Tibial artery (tissue), 4 donors: ENCODE results near the gene AHDC1.
A peak's percentile ranks its signal among the peaks of the same experiment; 100 is the strongest.

Source experiments
- DNase-seq, 2 donors: peaks; one replicate each; pipeline ENCODE4 v3.0.0-alpha.2; 2019
- H3K27ac ChIP-seq, 2 donors: fragments of 200-600 bp; sonication (generic) in 1 of 2; 1 replicate in 1 of 2; 2 replicates in 1 of 2; pipeline ENCODE4 v1.5.1; 2018 to 2019; ENCODE audit warnings: mild to moderate bottlenecking in 1 of 2
- H3K27me3 ChIP-seq, 2 donors: fragments of 200-600 bp; sonication (generic) in 1 of 2; one replicate each; pipeline versions ENCODE4 v1.5.1 to v1.6.0; 2016 to 2019
- H3K36me3 ChIP-seq, 3 donors: fragments of 200-600 bp; sonication (generic) in 2 of 3; one replicate each; pipeline ENCODE4 v1.5.1; 2016 to 2019; ENCODE audit warnings: mild to moderate bottlenecking in 2 of 3
- H3K4me1 ChIP-seq, 4 donors: fragments of 200-600 bp; sonication (generic) in 2 of 4; 1 replicate in 3 of 4; 2 replicates in 1 of 4; pipeline ENCODE4 v1.5.1; 2016 to 2019
- H3K4me3 ChIP-seq, 2 donors: fragments of 200-600 bp; sonication (generic) in 1 of 2; 1 replicate in 1 of 2; 2 replicates in 1 of 2; pipeline ENCODE4 v1.5.1; 2018 to 2019; ENCODE audit warnings: mild to moderate bottlenecking in 2 of 2
- H3K9me3 ChIP-seq, 3 donors: fragments of 200-600 bp; sonication (generic) in 1 of 3; one replicate each; pipeline ENCODE4 v1.5.1; 2016 to 2019
- intact Hi-C: fragments of 100-400 bp; cut with DNase I; formaldehyde crosslinking; loops from one replicate; pipeline ENCODE4 v1.15.0; 2023; ENCODE audit warnings: low total_unique reads
- TF ChIP-seq, protein P1 (sequence below), 2 experiments: fragments of 200-600 bp in 1 of 2; fragments of 450-650 bp in 1 of 2; IDR thresholded peaks; one replicate each; pipeline ENCODE4 v1.5.1; 2017 to 2019; ENCODE audit warnings: antibody characterized with exemption in 2 of 2, mild to moderate bottlenecking in 1 of 2, moderate library complexity in 1 of 2

The AHDC1 gene, protein sequence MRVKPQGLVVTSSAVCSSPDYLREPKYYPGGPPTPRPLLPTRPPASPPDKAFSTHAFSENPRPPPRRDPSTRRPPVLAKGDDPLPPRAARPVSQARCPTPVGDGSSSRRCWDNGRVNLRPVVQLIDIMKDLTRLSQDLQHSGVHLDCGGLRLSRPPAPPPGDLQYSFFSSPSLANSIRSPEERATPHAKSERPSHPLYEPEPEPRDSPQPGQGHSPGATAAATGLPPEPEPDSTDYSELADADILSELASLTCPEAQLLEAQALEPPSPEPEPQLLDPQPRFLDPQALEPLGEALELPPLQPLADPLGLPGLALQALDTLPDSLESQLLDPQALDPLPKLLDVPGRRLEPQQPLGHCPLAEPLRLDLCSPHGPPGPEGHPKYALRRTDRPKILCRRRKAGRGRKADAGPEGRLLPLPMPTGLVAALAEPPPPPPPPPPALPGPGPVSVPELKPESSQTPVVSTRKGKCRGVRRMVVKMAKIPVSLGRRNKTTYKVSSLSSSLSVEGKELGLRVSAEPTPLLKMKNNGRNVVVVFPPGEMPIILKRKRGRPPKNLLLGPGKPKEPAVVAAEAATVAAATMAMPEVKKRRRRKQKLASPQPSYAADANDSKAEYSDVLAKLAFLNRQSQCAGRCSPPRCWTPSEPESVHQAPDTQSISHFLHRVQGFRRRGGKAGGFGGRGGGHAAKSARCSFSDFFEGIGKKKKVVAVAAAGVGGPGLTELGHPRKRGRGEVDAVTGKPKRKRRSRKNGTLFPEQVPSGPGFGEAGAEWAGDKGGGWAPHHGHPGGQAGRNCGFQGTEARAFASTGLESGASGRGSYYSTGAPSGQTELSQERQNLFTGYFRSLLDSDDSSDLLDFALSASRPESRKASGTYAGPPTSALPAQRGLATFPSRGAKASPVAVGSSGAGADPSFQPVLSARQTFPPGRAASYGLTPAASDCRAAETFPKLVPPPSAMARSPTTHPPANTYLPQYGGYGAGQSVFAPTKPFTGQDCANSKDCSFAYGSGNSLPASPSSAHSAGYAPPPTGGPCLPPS (N-terminal part only)

DNA sequence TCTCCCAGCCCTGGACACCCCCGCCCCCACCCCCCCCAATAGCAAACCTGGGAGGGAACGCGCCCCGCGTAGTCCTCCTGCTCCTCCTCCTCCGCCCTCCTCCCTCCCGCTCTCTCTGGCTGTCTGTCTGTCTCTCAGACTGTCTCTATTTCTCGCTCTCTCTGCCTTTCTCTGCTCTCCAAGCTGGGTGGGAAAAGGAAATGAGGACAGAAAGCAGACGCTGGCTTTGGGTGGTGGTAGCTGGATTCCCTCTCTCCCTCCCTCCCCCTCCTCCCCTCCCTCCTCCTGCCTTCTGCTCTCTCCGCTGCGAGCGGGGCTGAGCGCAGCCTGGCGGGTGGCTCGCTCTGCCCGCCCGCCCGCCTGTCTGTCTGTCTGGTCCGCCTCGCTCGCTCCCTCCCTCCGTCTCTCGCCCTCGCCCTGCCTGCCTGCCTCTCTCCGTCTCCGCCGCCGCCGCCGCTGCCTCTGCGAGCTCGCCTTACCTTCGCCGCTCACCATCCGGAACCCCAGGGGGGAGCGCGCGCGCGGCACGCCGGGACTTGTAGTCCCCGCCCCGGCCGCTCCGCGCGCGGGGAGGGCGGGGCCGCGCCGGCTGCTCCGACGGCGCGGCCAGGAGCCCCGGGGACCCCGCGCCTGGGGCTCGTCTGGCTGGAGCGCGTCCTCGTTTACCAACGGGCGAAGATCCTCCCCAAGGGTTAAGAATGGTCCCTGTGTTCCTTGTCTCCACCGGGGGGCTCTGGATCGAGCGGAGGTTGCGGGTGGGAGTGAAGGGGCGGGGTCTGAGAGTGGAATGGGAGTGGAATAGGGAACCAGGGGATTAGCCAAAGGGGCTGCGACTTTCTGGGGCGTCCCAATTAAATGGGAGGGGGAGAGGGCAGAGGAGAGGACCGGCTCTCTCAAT lies at the start of gene AHDC1:
TSS of gene AHDC1 (minus strand) at position 464 of the 898 bp plus-strand sequence. CDS start 52,029 bp downstream, outside the sequence.
- Histone ChIP-seq H3K4me1 (peaks cover 0 to 43% (median 36%) of the 10 kb centered on the region in 4 donors), H3K9me3 (no peaks in the 10 kb centered on the region), H3K27ac (peak within 1 kb of the TSS; percentile 97 to 99), H3K36me3 (no peaks in the 10 kb centered on the region), H3K27me3 (no peaks in the 10 kb centered on the region), H3K4me3 (peak within 1 kb of the TSS; percentile 93 to 99)
- intact Hi-C loops: loop anchor here (2.0 to 10.0 kb wide), 5 partner anchors 35 to 299 kb away; no protein-coding TSS in a partner anchor
- TF ChIP-seq, protein P1, sequence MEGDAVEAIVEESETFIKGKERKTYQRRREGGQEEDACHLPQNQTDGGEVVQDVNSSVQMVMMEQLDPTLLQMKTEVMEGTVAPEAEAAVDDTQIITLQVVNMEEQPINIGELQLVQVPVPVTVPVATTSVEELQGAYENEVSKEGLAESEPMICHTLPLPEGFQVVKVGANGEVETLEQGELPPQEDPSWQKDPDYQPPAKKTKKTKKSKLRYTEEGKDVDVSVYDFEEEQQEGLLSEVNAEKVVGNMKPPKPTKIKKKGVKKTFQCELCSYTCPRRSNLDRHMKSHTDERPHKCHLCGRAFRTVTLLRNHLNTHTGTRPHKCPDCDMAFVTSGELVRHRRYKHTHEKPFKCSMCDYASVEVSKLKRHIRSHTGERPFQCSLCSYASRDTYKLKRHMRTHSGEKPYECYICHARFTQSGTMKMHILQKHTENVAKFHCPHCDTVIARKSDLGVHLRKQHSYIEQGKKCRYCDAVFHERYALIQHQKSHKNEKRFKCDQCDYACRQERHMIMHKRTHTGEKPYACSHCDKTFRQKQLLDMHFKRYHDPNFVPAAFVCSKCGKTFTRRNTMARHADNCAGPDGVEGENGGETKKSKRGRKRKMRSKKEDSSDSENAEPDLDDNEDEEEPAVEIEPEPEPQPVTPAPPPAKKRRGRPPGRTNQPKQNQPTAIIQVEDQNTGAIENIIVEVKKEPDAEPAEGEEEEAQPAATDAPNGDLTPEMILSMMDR (IDR thresholded peaks at IDR 0.05): peak; percentile 10 to 60
- peak; percentile 94 to 96 for DNase-seq

DNA sequence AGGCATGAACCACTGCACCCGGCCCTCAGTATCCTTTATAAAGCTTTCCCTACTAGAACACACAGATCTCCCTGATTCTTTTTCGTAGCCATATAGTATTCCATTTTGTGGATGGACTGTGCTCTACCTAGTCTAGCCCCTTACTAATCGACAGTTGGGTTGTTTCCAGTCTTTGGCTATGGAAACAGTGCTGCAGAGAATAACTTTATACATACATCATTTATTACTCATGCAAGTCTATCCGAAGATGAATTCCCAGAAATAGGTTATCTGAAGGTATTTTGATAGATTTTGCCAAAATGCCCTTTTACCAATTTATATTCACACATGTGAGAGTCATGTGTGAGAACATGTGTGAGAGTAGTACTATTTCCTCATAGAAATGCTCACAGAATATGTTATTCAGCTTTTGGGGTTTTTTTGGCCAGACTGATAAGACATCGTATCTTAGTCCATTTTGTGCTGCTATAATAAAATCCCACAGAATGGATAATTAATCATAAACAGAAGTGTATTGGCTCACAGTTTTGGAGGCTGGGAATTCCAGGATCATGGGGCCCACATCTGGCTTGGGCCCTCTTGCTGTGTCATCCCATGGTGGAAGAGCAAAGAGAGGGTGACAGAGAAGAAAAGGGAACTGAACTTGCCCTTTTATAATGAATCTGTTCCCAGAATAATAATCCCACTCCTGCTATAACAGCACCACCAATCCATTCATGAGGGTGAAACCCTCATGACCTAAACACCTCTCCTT lies 48.3 kb upstream of the AHDC1 start:
- intact Hi-C loops: no loop called here
- no peaks in the 10 kb centered on the region for H3K9me3 ChIP-seq
- TF ChIP-seq, protein P1 (IDR thresholded peaks at IDR 0.05): no peak
- H3K4me3 ChIP-seq: no peak overlapping the region
- H3K27ac ChIP-seq: no peak overlapping the region
- peaks cover 0 to 31% (median 12%) of the 10 kb centered on the region in 4 donors for H3K4me1 ChIP-seq
- H3K27me3 ChIP-seq: no peaks in the 10 kb centered on the region
- no peaks in the 10 kb centered on the region for H3K36me3 ChIP-seq
- DNase-seq: no peak

- Histone ChIP-seq H3K4me1 (peaks cover 0 to 22% (median 9%) of the 10 kb centered on the region in 4 donors), H3K36me3 (no peaks in the 10 kb centered on the region), H3K27ac (no peak overlapping the region), H3K27me3 (no peaks in the 10 kb centered on the region), H3K9me3 (no peaks in the 10 kb centered on the region), H3K4me3 (no peak overlapping the region)
- DNase-seq: no peak
- TF ChIP-seq, protein P1 (IDR thresholded peaks at IDR 0.05): no peak
- intact Hi-C loops: no loop called here
Measured at GRCh38 chr1:27650539-27651175, 46.7 kb upstream of the AHDC1 start.

GRCh38 chr1:27650171-27650538 lies 46.2 kb upstream of the AHDC1 start:
- no peak for DNase-seq
- Histone ChIP-seq H3K9me3 (no peaks in the 10 kb centered on the region), H3K4me1 (peaks cover 0 to 17% (median 7%) of the 10 kb centered on the region in 4 donors), H3K27ac (no peak overlapping the region), H3K4me3 (no peak overlapping the region), H3K27me3 (no peaks in the 10 kb centered on the region), H3K36me3 (no peaks in the 10 kb centered on the region)
- intact Hi-C loops: no loop called here
- TF ChIP-seq, protein P1 (IDR thresholded peaks at IDR 0.05): no peak
